Measurements from ENCODE around the gene PCK2. TPM values are rescaled to one million over a fixed set of nuclear protein-coding genes. Genes with fewer than 3 reads are reported as not detected.
A peak's percentile ranks its signal among the peaks of the same experiment; 100 is the strongest.
"Not testable (repeated sequence)": the region's sequence is repeated elsewhere in the genome, so short reads cannot be mapped to it uniquely, and the experiment has no call there.

PCK2 gene
- polyA plus RNA-seq (2013, experiment 1 of 2): 15.2 TPM
- polyA plus RNA-seq (2013, experiment 2 of 2): 15.1 TPM

DNA sequence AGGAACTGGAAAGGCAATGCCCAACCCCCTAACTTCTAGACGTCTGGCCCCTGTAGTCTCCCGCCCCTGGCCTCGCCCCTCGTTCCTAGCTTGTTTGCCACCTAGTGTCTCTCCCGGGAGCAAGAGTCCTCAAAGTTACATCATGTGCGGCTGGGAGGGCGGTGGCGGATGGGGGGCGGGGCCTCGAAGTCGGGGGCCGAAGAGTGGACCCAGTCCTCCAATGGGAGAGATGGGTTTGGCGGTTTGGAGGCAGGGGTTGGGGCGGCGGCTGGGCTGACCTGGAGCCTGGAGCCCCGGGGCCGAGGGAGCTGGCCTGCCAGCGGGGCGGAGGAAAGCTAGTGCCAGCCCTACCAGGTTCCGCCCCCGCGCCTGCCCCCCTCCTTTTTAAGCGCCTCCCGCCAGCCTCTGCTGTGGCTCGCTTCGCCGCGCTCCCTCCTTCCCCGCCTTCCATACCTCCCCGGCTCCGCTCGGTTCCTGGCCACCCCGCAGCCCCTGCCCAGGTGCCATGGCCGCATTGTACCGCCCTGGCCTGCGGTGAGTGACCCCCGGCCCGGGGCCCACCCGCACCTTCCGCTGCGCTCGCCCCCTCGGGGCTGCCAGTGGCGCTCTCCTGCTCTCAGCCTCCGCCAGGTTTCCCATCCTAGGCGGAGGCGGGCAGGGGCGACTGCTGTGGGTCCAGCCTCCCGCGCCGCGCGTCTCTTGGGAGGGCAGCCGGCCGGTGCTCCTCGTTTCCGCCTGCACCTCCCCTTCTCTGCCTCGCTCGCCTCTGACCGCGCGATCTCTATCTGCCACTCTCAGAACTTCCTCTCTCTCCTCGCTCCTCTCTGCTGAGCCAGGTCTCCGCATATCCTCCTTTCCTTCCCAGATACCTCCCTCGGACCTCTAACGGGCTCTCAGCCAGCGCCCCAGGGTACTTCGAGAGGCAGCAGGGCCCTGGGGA, at the start of gene PCK2:
TSS of gene PCK2 (plus strand) at position 411 of the 940 bp plus-strand sequence. CDS start at position 506, 95 bp downstream.
- no CpG with 5 or more reads among the region's 68 CpGs for WGBS, 2 donors (ENCODE audit: extremely low coverage in 2 of 2, insufficient read length in 2 of 2, insufficient replicate concordance in 1 of 2)
- Histone ChIP-seq H3K9ac (ENCODE audit: low read depth, low read length, poor library complexity) (peak within 1 kb of the TSS; percentile 91), H3K18ac (ENCODE audit: low read length) (peak within 1 kb of the TSS; percentile 95), H4K8ac (ENCODE audit: low read depth, low read length) (peak within 1 kb of the TSS; percentile 29), H2BK15ac (ENCODE audit: low read length) (peak within 1 kb of the TSS; percentile 79), H2BK12ac (ENCODE audit: low read length) (no peak within 1 kb of the TSS), H3K23ac (ENCODE audit: low read depth, low read length, poor library complexity) (peak within 1 kb of the TSS; percentile 94), H2BK120ac (ENCODE audit: low read depth, low read length) (peak within 1 kb of the TSS; percentile 81), H3K4me1 (ENCODE audit: control insufficient read depth in 2 of 2, insufficient read depth in 1 of 2, low read depth in 1 of 2, low read length in 2 of 2) (peaks cover 14% of the 10 kb centered on the region in 2 donors), H2AFZ (ENCODE audit: low read length) (peak within 1 kb of the TSS; percentile 97), H4K91ac (ENCODE audit: low read depth, low read length, poor library complexity) (no peak within 1 kb of the TSS), H2BK5ac (ENCODE audit: low read length) (peak within 1 kb of the TSS; percentile 66), H3K4ac (ENCODE audit: low read length) (no peak within 1 kb of the TSS), H3K79me1 (ENCODE audit: low read depth, low read length) (no peaks in the 10 kb centered on the region), H3K27me3 (ENCODE audit: control insufficient read depth in 3 of 3, insufficient read depth in 3 of 3, low read depth in 1 of 3, low read length in 3 of 3) (no peaks in the 10 kb centered on the region), H3K14ac (ENCODE audit: low read length) (peak within 1 kb of the TSS; percentile 64), H3K4me3 (ENCODE audit: low read length in 2 of 2) (peak within 1 kb of the TSS; percentile 73 to 92), H3K27ac (replicated peaks; ENCODE audit: low read length) (peak within 1 kb of the TSS; percentile 65), H3K4me2 (ENCODE audit: insufficient read depth, low read length, poor library complexity, severe bottlenecking) (peak within 1 kb of the TSS; percentile 83), H2AK5ac (ENCODE audit: low read depth, low read length) (peak within 1 kb of the TSS; percentile 64), H3K9me3 (replicated peaks in 1 of 2; ENCODE audit: control insufficient read depth in 2 of 2, insufficient read depth in 1 of 2, low read depth in 1 of 2, low read length in 2 of 2) (no peaks in the 10 kb centered on the region), H3K36me3 (replicated peaks in 1 of 2; ENCODE audit: control insufficient read depth in 2 of 2, insufficient read depth in 2 of 2, low read length in 2 of 2) (peaks cover 11 to 12% of the 10 kb centered on the region in 2 donors)
- DNase-seq (ENCODE audit: low spot score): peak; percentile 81

DNA sequence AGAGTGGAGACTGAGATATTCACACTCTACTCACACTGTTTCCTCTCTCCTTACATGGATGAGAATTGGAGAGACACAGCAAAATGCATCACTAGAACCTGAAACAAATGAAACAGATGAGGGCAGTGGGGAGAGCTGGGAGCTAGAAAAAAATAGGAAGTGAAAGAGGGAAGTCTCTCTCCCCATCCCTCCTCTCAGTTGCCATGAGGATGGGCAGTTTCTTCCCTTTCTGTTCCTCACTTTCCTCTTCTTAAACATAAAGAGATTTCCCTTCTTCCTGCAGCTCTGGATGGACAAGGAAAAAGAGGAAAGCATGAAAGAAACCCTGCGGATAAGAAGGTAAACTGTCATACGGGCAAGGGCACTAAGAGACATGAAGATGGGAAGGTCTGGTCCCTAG, 45.1 kb upstream of the PCK2 start:
- H3K23ac ChIP-seq (ENCODE audit: low read depth, low read length, poor library complexity); H2BK12ac ChIP-seq (ENCODE audit: low read length); DNase-seq (ENCODE audit: low spot score); H2AFZ ChIP-seq (ENCODE audit: low read length); H3K79me1 ChIP-seq (ENCODE audit: low read depth, low read length); H2BK15ac ChIP-seq (ENCODE audit: low read length); H3K4me2 ChIP-seq (ENCODE audit: insufficient read depth, low read length, poor library complexity, severe bottlenecking); H3K18ac ChIP-seq (ENCODE audit: low read length); H3K27ac ChIP-seq (replicated peaks; ENCODE audit: low read length); H3K9ac ChIP-seq (ENCODE audit: low read depth, low read length, poor library complexity); H2BK5ac ChIP-seq (ENCODE audit: low read length); H3K4ac ChIP-seq (ENCODE audit: low read length); H3K36me3 ChIP-seq (replicated peaks in 1 of 2; ENCODE audit: control insufficient read depth in 2 of 2, insufficient read depth in 2 of 2, low read length in 2 of 2); H4K8ac ChIP-seq (ENCODE audit: low read depth, low read length); H3K4me1 ChIP-seq (ENCODE audit: control insufficient read depth in 2 of 2, insufficient read depth in 1 of 2, low read depth in 1 of 2, low read length in 2 of 2); H2BK120ac ChIP-seq (ENCODE audit: low read depth, low read length); H3K14ac ChIP-seq (ENCODE audit: low read length); H3K9me3 ChIP-seq (replicated peaks in 1 of 2; ENCODE audit: control insufficient read depth in 2 of 2, insufficient read depth in 1 of 2, low read depth in 1 of 2, low read length in 2 of 2); H2AK5ac ChIP-seq (ENCODE audit: low read depth, low read length); H3K4me3 ChIP-seq (ENCODE audit: low read length in 2 of 2); H4K91ac ChIP-seq (ENCODE audit: low read depth, low read length, poor library complexity): not testable (repeated sequence)
- H3K27me3 ChIP-seq (ENCODE audit: control insufficient read depth in 3 of 3, insufficient read depth in 3 of 3, low read depth in 1 of 3, low read length in 3 of 3): peaks cover 0 to 38% (median 0%) of the 10 kb centered on the region in 3 experiments
- no CpG with 5 or more reads among the region's 2 CpGs for WGBS, 2 donors (ENCODE audit: extremely low coverage in 2 of 2, insufficient read length in 2 of 2, insufficient replicate concordance in 1 of 2)

DNA sequence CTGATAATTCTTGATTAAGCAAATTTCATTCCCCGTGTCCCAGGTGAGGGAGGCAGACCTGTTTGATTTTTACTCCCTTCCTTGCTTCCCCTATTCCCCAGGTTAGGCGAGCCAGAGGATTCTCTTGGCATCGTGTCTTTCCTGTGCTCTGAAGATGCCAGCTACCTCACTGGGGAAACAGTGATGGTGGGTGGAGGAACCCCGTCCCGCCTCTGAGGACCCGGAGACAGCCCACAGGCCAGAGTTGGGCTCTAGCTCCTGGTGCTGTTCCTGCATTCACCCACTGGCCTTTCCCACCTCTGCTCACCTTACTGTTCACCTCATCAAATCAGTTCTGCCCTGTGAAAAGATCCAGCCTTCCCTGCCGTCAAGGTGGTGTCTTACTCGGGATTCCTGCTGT, 43.4 kb upstream of the PCK2 start:
- no CpG with 5 or more reads among the region's 8 CpGs for WGBS, 2 donors (ENCODE audit: extremely low coverage in 2 of 2, insufficient read length in 2 of 2, insufficient replicate concordance in 1 of 2)
- not testable (repeated sequence) for H3K4ac ChIP-seq (ENCODE audit: low read length); H3K4me2 ChIP-seq (ENCODE audit: insufficient read depth, low read length, poor library complexity, severe bottlenecking); DNase-seq (ENCODE audit: low spot score); H3K4me1 ChIP-seq (ENCODE audit: control insufficient read depth in 2 of 2, insufficient read depth in 1 of 2, low read depth in 1 of 2, low read length in 2 of 2); H2BK5ac ChIP-seq (ENCODE audit: low read length); H3K14ac ChIP-seq (ENCODE audit: low read length); H2AK5ac ChIP-seq (ENCODE audit: low read depth, low read length); H3K18ac ChIP-seq (ENCODE audit: low read length); H3K27ac ChIP-seq (replicated peaks; ENCODE audit: low read length); H2BK120ac ChIP-seq (ENCODE audit: low read depth, low read length); H3K79me1 ChIP-seq (ENCODE audit: low read depth, low read length); H4K91ac ChIP-seq (ENCODE audit: low read depth, low read length, poor library complexity); H3K36me3 ChIP-seq (replicated peaks in 1 of 2; ENCODE audit: control insufficient read depth in 2 of 2, insufficient read depth in 2 of 2, low read length in 2 of 2); H3K4me3 ChIP-seq (ENCODE audit: low read length in 2 of 2); H2BK12ac ChIP-seq (ENCODE audit: low read length); H3K9me3 ChIP-seq (replicated peaks in 1 of 2; ENCODE audit: control insufficient read depth in 2 of 2, insufficient read depth in 1 of 2, low read depth in 1 of 2, low read length in 2 of 2); H3K23ac ChIP-seq (ENCODE audit: low read depth, low read length, poor library complexity); H2BK15ac ChIP-seq (ENCODE audit: low read length); H3K9ac ChIP-seq (ENCODE audit: low read depth, low read length, poor library complexity); H4K8ac ChIP-seq (ENCODE audit: low read depth, low read length)
- Histone ChIP-seq H2AFZ (ENCODE audit: low read length) (peak overlapping the region; percentile 99), H3K27me3 (ENCODE audit: control insufficient read depth in 3 of 3, insufficient read depth in 3 of 3, low read depth in 1 of 3, low read length in 3 of 3) (peaks cover 0 to 38% (median 0%) of the 10 kb centered on the region in 3 experiments)

DNA sequence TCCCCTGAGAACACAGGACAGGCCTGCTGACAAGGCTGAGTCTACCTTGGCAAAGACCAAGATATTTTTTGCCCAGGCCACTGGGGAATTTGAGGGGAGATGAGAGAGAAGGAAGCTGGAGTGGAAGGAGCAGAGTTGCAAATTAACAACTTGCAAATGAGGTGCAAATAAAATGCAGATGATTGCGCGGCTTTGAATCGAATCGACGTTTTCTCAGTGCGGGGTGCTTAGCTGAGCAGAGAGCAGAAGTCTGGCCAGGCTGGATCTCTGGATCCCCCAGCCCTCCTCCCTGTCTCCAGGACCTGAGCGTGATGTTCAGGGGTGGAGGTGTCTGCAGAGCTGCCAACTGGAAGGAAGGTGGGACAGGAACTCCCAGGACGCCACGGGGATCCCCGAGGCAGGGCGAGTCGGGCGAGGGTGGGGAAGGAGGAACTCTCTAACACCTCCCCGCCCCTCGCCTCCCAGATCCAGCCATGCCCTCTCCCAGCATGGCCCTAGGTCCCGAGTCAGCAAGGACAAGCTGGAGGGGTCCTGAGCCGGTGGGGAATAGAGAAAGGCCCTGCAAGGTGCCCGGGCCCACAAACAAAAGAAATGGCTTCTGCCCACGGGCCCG, 42.8 kb upstream of the PCK2 start:
- H3K18ac ChIP-seq (ENCODE audit: low read length): peak overlapping the region; percentile 77
- no peaks in the 10 kb centered on the region for H3K79me1 ChIP-seq (ENCODE audit: low read depth, low read length)
- H3K9me3 ChIP-seq (replicated peaks in 1 of 2; ENCODE audit: control insufficient read depth in 2 of 2, insufficient read depth in 1 of 2, low read depth in 1 of 2, low read length in 2 of 2): no peaks in the 10 kb centered on the region
- H3K4me2 ChIP-seq (ENCODE audit: insufficient read depth, low read length, poor library complexity, severe bottlenecking): peak overlapping the region; percentile 98
- H3K27me3 ChIP-seq (ENCODE audit: control insufficient read depth in 3 of 3, insufficient read depth in 3 of 3, low read depth in 1 of 3, low read length in 3 of 3): peaks cover 0 to 37% (median 0%) of the 10 kb centered on the region in 3 experiments
- no CpG with 5 or more reads among the region's 20 CpGs for WGBS, 2 donors (ENCODE audit: extremely low coverage in 2 of 2, insufficient read length in 2 of 2, insufficient replicate concordance in 1 of 2)
- H2AFZ ChIP-seq (ENCODE audit: low read length): peak overlapping the region; percentile 99
- H3K14ac ChIP-seq (ENCODE audit: low read length): no peak overlapping the region
- no peak overlapping the region for H3K23ac ChIP-seq (ENCODE audit: low read depth, low read length, poor library complexity)
- no peak overlapping the region for H4K91ac ChIP-seq (ENCODE audit: low read depth, low read length, poor library complexity)
- H2AK5ac ChIP-seq (ENCODE audit: low read depth, low read length): peak overlapping the region; percentile 81
- H3K27ac ChIP-seq (replicated peaks; ENCODE audit: low read length): no peak overlapping the region
- no peaks in the 10 kb centered on the region for H3K36me3 ChIP-seq (replicated peaks in 1 of 2; ENCODE audit: control insufficient read depth in 2 of 2, insufficient read depth in 2 of 2, low read length in 2 of 2)
- peak overlapping the region; percentile 91 for H3K9ac ChIP-seq (ENCODE audit: low read depth, low read length, poor library complexity)
- H2BK12ac ChIP-seq (ENCODE audit: low read length): no peak overlapping the region
- H4K8ac ChIP-seq (ENCODE audit: low read depth, low read length): peak overlapping the region; percentile 100
- H3K4ac ChIP-seq (ENCODE audit: low read length): no peak overlapping the region
- DNase-seq (ENCODE audit: low spot score): no peak
- peak overlapping the region; percentile 55 to 87 for H3K4me3 ChIP-seq (ENCODE audit: low read length in 2 of 2)
- peaks cover 5 to 7% of the 10 kb centered on the region in 2 donors for H3K4me1 ChIP-seq (ENCODE audit: control insufficient read depth in 2 of 2, insufficient read depth in 1 of 2, low read depth in 1 of 2, low read length in 2 of 2)
- H2BK5ac ChIP-seq (ENCODE audit: low read length): no peak overlapping the region
- H2BK15ac ChIP-seq (ENCODE audit: low read length): peak overlapping the region; percentile 60
- H2BK120ac ChIP-seq (ENCODE audit: low read depth, low read length): no peak overlapping the region

All from neuronal stem cell (in vitro differentiated cells).